HepG2 (cell line): ENCODE measurements around the gene SLC45A3. TPM values are rescaled to one million over a fixed set of nuclear protein-coding genes. Genes with fewer than 3 reads are reported as not detected.

ENCODE experiments used
- ATAC-seq: fragments of 200-7000 bp; cut with Tn5 transposase; 3 replicates; pipeline ENCODE4 v1.9.1; 2020; ENCODE audit warnings: mild to moderate bottlenecking, moderate library complexity
- BruUV-seq: library from RNA; stranded (reverse); fragments of 400-500 nt; replicated peaks from 2 replicates; lab custom pipeline; 2021; lab: Mats Ljungman, UMichigan
- CTCF ChIA-PET: fragments of 300-600 bp; formaldehyde crosslinking; extraction: SDS; loops from one replicate; lab custom pipeline; 2021; ENCODE audit warnings: low total read pairs, inconsistent platforms, low intra/inter-chr PET ratio; lab: Yijun Ruan, JAX
- POLR2A ChIA-PET: fragments of 350-600 bp; sonication (Branson Sonifier 250); formaldehyde crosslinking; loops from one replicate; lab custom pipeline; 2020; ENCODE audit warnings: antibody characterized with exemption, inconsistent platforms; lab: Yijun Ruan, JAX
- DNase-seq: peaks from one replicate; pipeline ENCODE4 v3.0.0-alpha.2; 2015; ENCODE audit warnings: low spot score
- FAIRE-seq: peaks from 3 replicates; lab custom pipeline; 2011; peaks lifted over from hg19 to GRCh38; lab: Jason Lieb, UNC
- H2AFZ ChIP-seq: one replicate; pipeline ENCODE4 v1.6.1; 2011; ENCODE audit warnings: low read length, inconsistent platforms
- H3K27ac ChIP-seq: fragments of 300-600 bp; 3 replicates; pipeline ENCODE4 v1.8.0; 2011; ENCODE audit warnings: mixed run types, mild to moderate bottlenecking, mixed read lengths, low read length, inconsistent platforms; ENCODE audit not compliant: insufficient read depth; ENCODE audit errors: extremely low read length
- H3K27me3 ChIP-seq, 2 experiments: fragments of 200-600 bp in 1 of 2; 2 replicates in 1 of 2; 3 replicates in 1 of 2; pipeline versions ENCODE4 v1.6.0 to v1.8.0; 2011; ENCODE audit warnings: low read length in 2 of 2, mild to moderate bottlenecking in 2 of 2, moderate library complexity in 2 of 2, inconsistent platforms in 1 of 2; ENCODE audit not compliant: insufficient read depth in 2 of 2, control insufficient read depth in 1 of 2
- H3K36me3 ChIP-seq, 2 experiments: fragments of 200-600 bp in 1 of 2; replicated peaks in 1 of 2; 2 replicates in 1 of 2; 3 replicates in 1 of 2; pipeline versions ENCODE4 v1.5.1 to v1.8.0; 2011; ENCODE audit warnings: low read length in 2 of 2, inconsistent platforms in 1 of 2; ENCODE audit not compliant: insufficient read depth in 2 of 2, control insufficient read depth in 1 of 2
- H3K4me1 ChIP-seq: 2 replicates; pipeline ENCODE4 v1.5.1; 2012; ENCODE audit warnings: low read length, inconsistent platforms; ENCODE audit not compliant: insufficient read depth
- H3K4me2 ChIP-seq: 2 replicates; pipeline ENCODE4 v1.6.0; 2011; ENCODE audit warnings: low read depth, low read length, inconsistent platforms
- H3K4me3 ChIP-seq, 3 experiments: fragments of 200-600 bp in 1 of 3; sonication (generic), shearing (Covaris generic) in 1 of 3; replicated peaks in 1 of 3; 2 replicates each; pipeline ENCODE4 v1.5.1; 2011 to 2016; ENCODE audit warnings: low read length in 3 of 3, inconsistent platforms in 2 of 3, low read depth in 2 of 3, mild to moderate bottlenecking in 2 of 3, control low read depth in 1 of 3, mixed read lengths in 1 of 3; ENCODE audit not compliant: insufficient read depth in 1 of 3
- H3K79me2 ChIP-seq: one replicate; pipeline ENCODE4 v1.6.1; 2011; ENCODE audit warnings: low read length, inconsistent platforms; ENCODE audit not compliant: insufficient read depth
- H3K9ac ChIP-seq: 2 replicates; pipeline ENCODE4 v1.6.0; 2011; ENCODE audit warnings: mild to moderate bottlenecking, low read depth, low read length, inconsistent platforms; ENCODE audit not compliant: insufficient read depth
- H3K9me3 ChIP-seq: 2 replicates; pipeline ENCODE4 v1.5.1; 2012; ENCODE audit warnings: mild to moderate bottlenecking, low read length
- H4K20me1 ChIP-seq: 2 replicates; pipeline ENCODE4 v1.6.0; 2011; ENCODE audit warnings: inconsistent platforms, mild to moderate bottlenecking, low read length, moderate library complexity; ENCODE audit not compliant: insufficient read depth
- EHMT2 ChIP-seq: fragments of 200-600 bp; sonication (generic); IDR thresholded peaks from 2 replicates; pipeline ENCODE4 v1.7.0; 2017; ENCODE audit warnings: antibody characterized with exemption, low read depth, low read length, borderline replicate concordance
- FIP1L1 ChIP-seq: fragments of 200-400 bp; formaldehyde crosslinking; IDR thresholded peaks from 2 replicates; pipeline ENCODE4 v1.6.1; 2018; ENCODE audit warnings: low read depth, mild to moderate bottlenecking, low read length, moderate library complexity, borderline replicate concordance; ENCODE audit not compliant: insufficient read depth
- FOXO1 ChIP-seq: sonication (generic); formaldehyde crosslinking; IDR thresholded peaks from 2 replicates; pipeline ENCODE4 v1.4.0; 2020; ENCODE audit warnings: missing genetic modification reagents
- HOXA7 ChIP-seq: sonication (generic); formaldehyde crosslinking; IDR thresholded peaks from 2 replicates; pipeline ENCODE4 v1.8.1; 2022; ENCODE audit warnings: mild to moderate bottlenecking, missing genetic modification reagents, moderate library complexity
- KAT2B ChIP-seq: fragments of 150-350 bp; IDR thresholded peaks from 2 replicates; pipeline ENCODE4 v1.6.1; 2014; ENCODE audit warnings: low read depth, low read length, borderline replicate concordance
- NFIC ChIP-seq: IDR thresholded peaks from 2 replicates; pipeline ENCODE4 v1.6.1; 2012; ENCODE audit warnings: mild to moderate bottlenecking, low read length, inconsistent platforms
- NR2F2 ChIP-seq: IDR thresholded peaks from 2 replicates; pipeline ENCODE4 v1.6.1; 2012; ENCODE audit warnings: low read depth, inconsistent platforms, borderline replicate concordance
- SIX4 ChIP-seq: sonication (generic); formaldehyde crosslinking; IDR thresholded peaks from 2 replicates; pipeline ENCODE4 v1.4.0; 2020; ENCODE audit warnings: missing genetic modification reagents
- SNAPC2 ChIP-seq: sonication (generic); formaldehyde crosslinking; IDR thresholded peaks from 2 replicates; pipeline ENCODE4 v1.8.1; 2022; ENCODE audit warnings: mild to moderate bottlenecking, missing genetic modification reagents
- THAP11 ChIP-seq: IDR thresholded peaks from 2 replicates; pipeline ENCODE4 v1.6.1; 2016; ENCODE audit warnings: missing biosample characterization, missing genetic modification reagents
- ZNF557 ChIP-seq: sonication (generic); formaldehyde crosslinking; IDR thresholded peaks from 2 replicates; pipeline ENCODE4 v1.4.0; 2020; ENCODE audit warnings: missing genetic modification reagents
- ZNF792 ChIP-seq: IDR thresholded peaks from 2 replicates; pipeline ENCODE4 v1.6.1; 2016
- WGBS: methylation state at CpG from one replicate; pipeline ENCODE4 v1.1.6; 2017; ENCODE audit warnings: low lambda C conversion rate; 5-methylcytosine and 5-hydroxymethylcytosine counted together
- in situ Hi-C: cut with HindIII; loops from 2 replicates; pipeline ENCODE4 v1.10.0; 2017; ENCODE audit warnings: low pct_unique_long_range_greater_than_20kb; ENCODE audit not compliant: extremely low pct_ligation_motif_present
- intact Hi-C: fragments of 100-400 bp; cut with micrococcal nuclease; formaldehyde crosslinking; loops from one replicate; pipeline ENCODE4 v1.10.0; 2022; ENCODE audit not compliant: unreplicated experiment
- polyA plus RNA-seq, 8 experiments: library from polyadenylated mRNA; depleted of rRNA in 3 of 8; stranded (reverse) in 7 of 8; unstranded in 1 of 8; fragments of >200 nt; fragmentation: Illumina TruSeq in 4 of 8; extraction: Trizol in 4 of 8; gene quantifications; 2 replicates each; pipeline versions ENCODE4 v1.2.1 to v1.2.3, GENCODE V29; 2011 to 2016; ENCODE audit warnings: low read depth in 4 of 8, missing spikeins in 1 of 8, mixed read lengths in 1 of 8; ENCODE audit not compliant: insufficient read depth in 1 of 8
- total RNA-seq, 5 experiments: library from RNA; depleted of rRNA; stranded (reverse); fragments of >200 nt; fragmentation: Illumina TruSeq; extraction: Trizol; gene quantifications; 2 replicates each; pipeline ENCODE4 v1.2.3, GENCODE V29; 2016; ENCODE audit warnings: low read depth in 1 of 5
- TF ChIP-seq, protein P1 (sequence below): sonication (generic); formaldehyde crosslinking; IDR thresholded peaks from 2 replicates; pipeline ENCODE4 v1.8.0; 2022; ENCODE audit warnings: mild to moderate bottlenecking, missing genetic modification reagents, borderline replicate concordance
- TF ChIP-seq, protein P2 (sequence below): sonication (generic); formaldehyde crosslinking; IDR thresholded peaks from 2 replicates; pipeline ENCODE4 v1.8.1; 2023; ENCODE audit warnings: mild to moderate bottlenecking, inconsistent platforms, moderate library complexity, missing genetic modification reagents, borderline replicate concordance

The SLC45A3 gene
- total and polyA plus RNA-seq, 2 of the 13 experiments (the other 11 are each of a cell fraction or from before 2014, with no cell fraction given), result 3.4 to 4.1 TPM

DNA sequence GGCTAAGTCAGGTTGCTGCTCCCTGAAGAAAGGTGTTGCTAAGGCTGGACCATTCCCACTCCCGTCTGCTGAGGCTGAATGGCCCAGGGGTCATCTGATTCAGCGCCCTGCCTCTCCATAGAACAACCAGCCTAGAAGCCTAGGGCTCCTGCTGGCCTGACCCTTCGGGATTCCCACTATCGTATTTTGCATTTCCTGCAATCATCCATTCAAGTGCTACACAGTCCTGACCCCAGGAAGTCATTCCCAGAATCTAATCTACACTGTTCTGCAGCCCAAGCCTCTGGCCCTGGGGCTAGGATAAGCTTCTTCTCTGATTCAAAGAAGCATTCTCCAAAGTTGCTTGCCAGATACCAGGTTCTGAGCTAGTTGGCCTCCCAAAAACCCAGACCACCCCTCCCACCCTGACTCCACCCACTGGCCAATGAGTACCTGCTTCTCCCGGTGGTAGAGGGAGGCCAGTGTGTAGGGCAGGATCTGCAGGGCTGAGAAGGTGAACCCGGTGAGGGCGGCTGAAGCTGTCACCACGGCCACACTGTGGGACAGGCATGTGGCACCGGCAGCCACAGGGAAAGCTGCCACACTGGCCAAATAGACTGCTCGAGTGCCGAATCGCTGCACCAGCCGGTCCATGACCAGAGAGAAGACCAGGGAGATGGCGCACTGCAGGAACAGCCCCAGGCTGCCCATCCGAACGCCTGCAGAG lies 18.7 kb downstream of the SLC45A3 start (continued):
- TF ChIP-seq ZNF557 (no peak), EHMT2 (no peak), HOXA7 (no peak)

DNA sequence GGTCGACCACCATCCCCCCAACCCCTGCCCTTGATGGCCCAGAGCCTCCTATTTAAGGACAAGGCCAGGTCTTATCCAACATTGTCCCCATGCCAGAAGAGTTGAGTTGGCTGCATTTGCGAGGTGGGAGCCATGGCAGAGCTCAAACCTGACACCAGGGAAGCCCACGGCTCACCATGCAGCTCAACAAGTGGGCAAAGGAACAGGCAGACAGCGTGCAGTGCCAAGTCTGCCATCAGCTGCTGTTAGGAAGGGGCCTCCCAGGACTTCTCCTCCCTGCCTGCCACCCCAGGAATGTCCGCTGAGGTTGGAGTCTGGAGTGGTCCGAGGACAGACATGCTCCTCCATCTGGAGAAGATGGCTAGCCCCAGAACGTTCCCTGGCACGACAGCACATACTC lies 19.9 kb downstream of the SLC45A3 start:
- Histone ChIP-seq H2AFZ (no peak overlapping the region), H3K79me2 (no peaks in the 10 kb centered on the region), H4K20me1 (no peaks in the 10 kb centered on the region), H3K4me3 (no peak overlapping the region), H3K9ac (no peak overlapping the region), H3K4me2 (no peak overlapping the region), H3K27me3 (no peaks in the 10 kb centered on the region), H3K4me1 (peaks cover 19% of the 10 kb centered on the region), H3K36me3 (peaks cover 0 to 1% of the 10 kb centered on the region in 2 experiments; a peak in 1 of 5 replicates), H3K9me3 (no peaks in the 10 kb centered on the region), H3K27ac (no peak overlapping the region)
- FAIRE-seq (no peak), DNase-seq (no peak), ATAC-seq (no peak)
- POLR2A ChIA-PET, result interaction anchor here (2.2 kb wide), 1 partner anchor 51 kb away, joined by 11 read pairs; no protein-coding TSS in a partner anchor
- intact Hi-C loops (no loop called here), in situ Hi-C loops (no loop called here)
- TF ChIP-seq, protein P1, sequence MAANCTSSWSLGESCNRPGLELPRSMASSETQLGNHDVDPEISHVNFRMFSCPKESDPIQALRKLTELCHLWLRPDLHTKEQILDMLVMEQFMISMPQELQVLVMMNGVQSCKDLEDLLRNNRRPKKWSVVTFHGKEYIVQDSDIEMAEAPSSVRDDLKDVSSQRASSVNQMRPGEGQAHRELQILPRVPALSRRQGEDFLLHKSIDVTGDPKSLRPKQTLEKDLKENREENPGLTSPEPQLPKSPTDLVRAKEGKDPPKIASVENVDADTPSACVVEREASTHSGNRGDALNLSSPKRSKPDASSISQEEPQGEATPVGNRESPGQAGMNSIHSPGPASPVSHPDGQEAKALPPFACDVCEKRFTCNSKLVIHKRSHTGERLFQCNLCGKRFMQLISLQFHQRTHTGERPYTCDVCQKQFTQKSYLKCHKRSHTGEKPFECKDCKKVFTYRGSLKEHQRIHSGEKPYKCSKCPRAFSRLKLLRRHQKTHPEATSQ, result no peak
- TF ChIP-seq SNAPC2 (CRISPR knock-in tag), result no peak
- TF ChIP-seq SIX4, result no peak
- TF ChIP-seq THAP11 (CRISPR knock-in tag), result no peak
- TF ChIP-seq NR2F2, result no peak
- TF ChIP-seq FIP1L1, result no peak
- TF ChIP-seq, protein P2, sequence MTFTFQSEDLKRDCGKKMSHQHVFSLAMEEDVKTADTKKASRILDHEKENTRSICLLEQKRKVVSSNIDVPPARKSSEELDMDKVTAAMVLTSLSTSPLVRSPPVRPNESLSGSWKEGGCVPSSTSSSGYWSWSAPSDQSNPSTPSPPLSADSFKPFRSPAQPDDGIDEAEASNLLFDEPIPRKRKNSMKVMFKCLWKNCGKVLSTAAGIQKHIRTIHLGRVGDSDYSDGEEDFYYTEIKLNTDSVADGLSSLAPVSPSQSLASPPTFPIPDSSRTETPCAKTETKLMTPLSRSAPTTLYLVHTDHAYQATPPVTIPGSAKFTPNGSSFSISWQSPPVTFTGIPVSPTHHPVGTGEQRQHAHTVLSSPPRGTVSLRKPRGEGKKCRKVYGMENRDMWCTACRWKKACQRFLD, result no peak
- TF ChIP-seq ZNF792 (CRISPR knock-in tag), result no peak
- no peak for TF ChIP-seq KAT2B
- no peak for TF ChIP-seq NFIC
- no peak for TF ChIP-seq FOXO1 (CRISPR knock-in tag)
- CTCF ChIA-PET, result interaction anchor here (4.9 kb wide), 1 partner anchor 51 kb away, joined by 83 read pairs; no protein-coding TSS in a partner anchor
- no TSS peak for BruUV-seq
- 87% methylated on average over 6 of the region's 8 CpGs for WGBS
